Liver (tissue), 9 donors: ENCODE data around the gene ZFHX2. TPM values are rescaled to one million over a fixed set of nuclear protein-coding genes. Genes with fewer than 3 reads are reported as not detected.

Experiments used
- DNase-seq: peaks from one replicate; pipeline ENCODE4 v3.0.0-alpha.2; 2017; ENCODE audit warnings: low spot score
- H3K27ac ChIP-seq, 2 donors: one replicate each; pipeline ENCODE4 v1.7.0; 2013; ENCODE audit warnings: inconsistent platforms in 2 of 2, low read length in 2 of 2, control low read depth in 1 of 2, low read depth in 1 of 2, mild to moderate bottlenecking in 1 of 2
- H3K27me3 ChIP-seq, 4 donors: one replicate each; pipeline versions ENCODE4 v1.6.1 to v1.7.0; 2013; ENCODE audit warnings: low read length in 3 of 4, inconsistent platforms in 1 of 4, mild to moderate bottlenecking in 1 of 4, moderate library complexity in 1 of 4; ENCODE audit not compliant: control insufficient read depth in 4 of 4, insufficient read depth in 4 of 4
- H3K36me3 ChIP-seq, 4 donors: one replicate each; pipeline versions ENCODE4 v1.6.1 to v1.7.0; 2013; ENCODE audit warnings: low read length in 3 of 4, mild to moderate bottlenecking in 3 of 4, low read depth in 1 of 4, moderate library complexity in 1 of 4; ENCODE audit not compliant: control insufficient read depth in 4 of 4, insufficient read depth in 3 of 4
- H3K4me1 ChIP-seq, 4 donors: one replicate each; pipeline versions ENCODE4 v1.6.1 to v1.7.0; 2013; ENCODE audit warnings: low read length in 3 of 4, mild to moderate bottlenecking in 3 of 4, moderate library complexity in 1 of 4; ENCODE audit not compliant: control insufficient read depth in 4 of 4, insufficient read depth in 4 of 4
- H3K4me3 ChIP-seq, 3 donors: one replicate each; pipeline versions ENCODE4 v1.6.1 to v1.7.0; 2013; ENCODE audit warnings: low read length in 3 of 3, control low read depth in 1 of 3, low read depth in 1 of 3, mild to moderate bottlenecking in 1 of 3
- H3K9ac ChIP-seq, 2 donors: one replicate each; pipeline ENCODE4 v1.7.0; 2013; ENCODE audit warnings: low read length in 2 of 2, mild to moderate bottlenecking in 2 of 2, moderate library complexity in 2 of 2, control low read depth in 1 of 2, low read depth in 1 of 2
- H3K9me3 ChIP-seq, 4 donors: one replicate each; pipeline versions ENCODE4 v1.6.1 to v1.7.0; 2013; ENCODE audit warnings: low read length in 3 of 4; ENCODE audit not compliant: control insufficient read depth in 4 of 4
- ATF3 ChIP-seq: IDR thresholded peaks from 2 replicates; pipeline ENCODE4 v1.6.1; 2016; ENCODE audit warnings: antibody characterized with exemption
- CTCF ChIP-seq: fragments of 150-350 bp; IDR thresholded peaks from 2 replicates; pipeline ENCODE4 v1.5.1; 2017; ENCODE audit warnings: improper control_type of control experiment, low read depth, low read length; ENCODE audit not compliant: missing input control
- EGR1 ChIP-seq, 2 donors: IDR thresholded peaks; 2 replicates each; pipeline ENCODE4 v1.6.1; 2016 to 2018; ENCODE audit warnings: antibody characterized with exemption in 2 of 2, low read depth in 2 of 2
- FOXA1 ChIP-seq: IDR thresholded peaks from 2 replicates; pipeline ENCODE4 v1.6.1; 2016; ENCODE audit warnings: antibody characterized with exemption
- FOXA2 ChIP-seq: IDR thresholded peaks from 2 replicates; pipeline ENCODE4 v1.6.1; 2016; ENCODE audit warnings: antibody characterized with exemption
- GABPA ChIP-seq, 2 donors: IDR thresholded peaks in 1 of 2; conservative IDR thresholded peaks in 1 of 2; 2 replicates each; pipeline ENCODE4 v1.6.1; 2016; ENCODE audit warnings: antibody characterized with exemption in 2 of 2, mild to moderate bottlenecking in 1 of 2, moderate library complexity in 1 of 2
- HNF4A ChIP-seq, 2 donors: conservative IDR thresholded peaks; 2 replicates each; pipeline ENCODE4 v1.6.1; 2016; ENCODE audit warnings: antibody characterized with exemption in 2 of 2, mild to moderate bottlenecking in 2 of 2
- HNF4G ChIP-seq: IDR thresholded peaks from 2 replicates; pipeline ENCODE4 v1.6.1; 2016; ENCODE audit warnings: antibody characterized with exemption
- JUND ChIP-seq, 2 donors: IDR thresholded peaks; 2 replicates each; pipeline ENCODE4 v1.6.1; 2016; ENCODE audit warnings: antibody characterized with exemption in 2 of 2
- MAX ChIP-seq: IDR thresholded peaks from 2 replicates; pipeline ENCODE4 v1.6.1; 2016; ENCODE audit warnings: antibody characterized with exemption
- RAD21 ChIP-seq, 2 donors: IDR thresholded peaks; 2 replicates each; pipeline ENCODE4 v1.6.1; 2016; ENCODE audit warnings: antibody characterized with exemption in 2 of 2, mild to moderate bottlenecking in 2 of 2
- RXRA ChIP-seq, 2 donors: IDR thresholded peaks; 2 replicates each; pipeline ENCODE4 v1.6.1; 2017 to 2018; ENCODE audit warnings: antibody characterized with exemption in 2 of 2, mild to moderate bottlenecking in 1 of 2
- SP1 ChIP-seq: IDR thresholded peaks from 2 replicates; pipeline ENCODE4 v1.6.1; 2018; ENCODE audit warnings: antibody characterized with exemption, mild to moderate bottlenecking
- TAF1 ChIP-seq: conservative IDR thresholded peaks from 2 replicates; pipeline ENCODE4 v1.6.1; 2016; ENCODE audit warnings: antibody characterized with exemption, mild to moderate bottlenecking
- YY1 ChIP-seq: IDR thresholded peaks from 2 replicates; pipeline ENCODE4 v1.6.1; 2016; ENCODE audit warnings: antibody characterized with exemption, mild to moderate bottlenecking
- ZBTB33 ChIP-seq: IDR thresholded peaks from 2 replicates; pipeline ENCODE4 v1.6.1; 2016; ENCODE audit warnings: antibody characterized with exemption
- WGBS: extraction: QIAGEN DNeasy Blood & Tissue Kit; methylation state at CpG from one replicate; pipeline ENCODE4 v1.1.7; 2013; 5-methylcytosine and 5-hydroxymethylcytosine counted together
- polyA plus RNA-seq, 2 donors: library from polyadenylated mRNA; stranded (reverse) in 1 of 2; unstranded in 1 of 2; fragments of 200-250 nt in 1 of 2; fragments of >200 nt in 1 of 2; fragmentation: Nextera tagmentation in 1 of 2; extraction: Ambion mirVana in 1 of 2; gene quantifications; one replicate each; pipeline versions ENCODE4 v1.2.1 to v1.2.3, GENCODE V29; 2013 to 2015
- total RNA-seq, 2 donors: library from RNA; depleted of rRNA; stranded (reverse); fragments of >200 nt; gene quantifications; one replicate each; pipeline ENCODE4 v1.2.3, GENCODE V29; 2014
- donor health status: healthy.
- donor health status: healthy.
- donor health status: healthy.
- donor health status: healthy.
- donor health status: healthy.

ZFHX2 gene
- total and polyA plus RNA-seq, 4 donors, result 0.06 to 0.14 (median 0.10) TPM

GRCh38 chr14:23556700-23557440 is 5.3 kb upstream of the ZFHX2 start:
- H3K27me3 ChIP-seq, result no peaks in the 10 kb centered on the region
- peak overlapping the region; percentile 89 to 99 for H3K27ac ChIP-seq
- H3K9me3 ChIP-seq, result no peaks in the 10 kb centered on the region
- H3K4me3 ChIP-seq, result peak overlapping the region; percentile 59 to 84 (median 75)
- H3K36me3 ChIP-seq, result peaks cover 3 to 15% (median 8%) of the 10 kb centered on the region in 4 donors
- DNase-seq, result no peak
- TF ChIP-seq HNF4A (conservative IDR thresholded peaks at IDR 0.05) (no peak), YY1 (no peak), CTCF (no peak), MAX (no peak), TAF1 (no peak), SP1 (no peak), ZBTB33 (no peak), ATF3 (no peak), GABPA (IDR thresholded peaks at IDR 0.05 in 1 of 2, conservative IDR thresholded peaks at IDR 0.05 in 1 of 2) (no peak), EGR1 (IDR thresholded peaks at IDR 0.05; ENCODE audit: low read depth in 2 of 2) (no peak), HNF4G (no peak), RAD21 (IDR thresholded peaks at IDR 0.05) (no peak), JUND (IDR thresholded peaks at IDR 0.05) (no peak), FOXA2 (no peak)
- WGBS, result 57% methylated on average over 17 of the region's 17 CpGs
- H3K4me1 ChIP-seq, result peaks cover 4 to 17% (median 15%) of the 10 kb centered on the region in 4 donors
- H3K9ac ChIP-seq, result peak overlapping the region; percentile 40 to 80

- Histone ChIP-seq H3K4me1 (peaks cover 4 to 25% (median 18%) of the 10 kb centered on the region in 4 donors), H3K27me3 (no peaks in the 10 kb centered on the region), H3K9ac (peak within 1 kb of the TSS; percentile 40 to 80), H3K9me3 (no peaks in the 10 kb centered on the region), H3K27ac (peak within 1 kb of the TSS; percentile 89 to 99), H3K36me3 (peaks cover 2 to 13% (median 6%) of the 10 kb centered on the region in 4 donors), H3K4me3 (peak within 1 kb of the TSS; percentile 59 to 84 (median 75))
- 1% methylated on average over 54 of the region's 54 CpGs for WGBS
- peak; percentile 92 for DNase-seq
- TF ChIP-seq GABPA (IDR thresholded peaks at IDR 0.05 in 1 of 2, conservative IDR thresholded peaks at IDR 0.05 in 1 of 2) (peak in 1 of 2 donors; percentile 85), TAF1 (peak; percentile 95), FOXA2 (no peak), FOXA1 (no peak), ATF3 (no peak), EGR1 (IDR thresholded peaks at IDR 0.05; ENCODE audit: low read depth in 2 of 2) (no peak), RXRA (IDR thresholded peaks at IDR 0.05) (peak; percentile 45 to 59), CTCF (no peak), HNF4G (peak; percentile 20), YY1 (peak; percentile 99), RAD21 (IDR thresholded peaks at IDR 0.05) (no peak), ZBTB33 (peak; percentile 97), JUND (IDR thresholded peaks at IDR 0.05) (no peak)
These were observed 4.5 kb upstream of the ZFHX2 start, which contains the start of gene THTPA for GRCh38 chr14:23555882-23556699. Gene THTPA (plus strand): TSS chr14:23556271. CDS start chr14:23556758, 487 bp downstream.
